Activated CD4-positive, alpha-beta memory T cell treated with anti-CD3 and anti-CD28 coated beads, Interleukin-2, amount 10 ng/mL, durations not matched to agents 7 days and 5 days (primary cell): Measurements from ENCODE around the gene PSMD6. TPM values are rescaled to one million over a fixed set of nuclear protein-coding genes. Genes with fewer than 3 reads are reported as not detected.

Experiments used
- CTCF ChIA-PET: fragments of 350-600 bp; sonication (Branson Sonifier 250); formaldehyde crosslinking; loops from one replicate; lab custom pipeline; 2021; ENCODE audit warnings: antibody characterized with exemption, inconsistent platforms; lab: Charles Lee
- POLR2A ChIA-PET: fragments of 350-600 bp; sonication (Branson Sonifier 250); formaldehyde crosslinking; loops from one replicate; lab custom pipeline; 2021; ENCODE audit warnings: antibody characterized with exemption; lab: Charles Lee
- DNase-seq: peaks from one replicate; pipeline ENCODE4 v3.0.0-alpha.2; 2020
- H3K27ac Mint-ChIP-seq: one replicate; pipeline ENCODE4 v1.8.0; 2021; ENCODE audit warnings: mild to moderate bottlenecking, mixed read lengths
- H3K27me3 Mint-ChIP-seq: one replicate; pipeline ENCODE4 v1.8.0; 2021; ENCODE audit warnings: mixed read lengths
- H3K36me3 Mint-ChIP-seq: one replicate; pipeline ENCODE4 v1.8.0; 2021; ENCODE audit warnings: low read depth, mixed read lengths
- H3K4me1 Mint-ChIP-seq: one replicate; pipeline ENCODE4 v1.8.0; 2021; ENCODE audit warnings: mixed read lengths
- H3K4me3 Mint-ChIP-seq: one replicate; pipeline ENCODE4 v1.8.0; 2021; ENCODE audit warnings: mild to moderate bottlenecking, mixed read lengths
- H3K9me3 Mint-ChIP-seq: one replicate; pipeline ENCODE4 v1.8.0; 2021; ENCODE audit warnings: mixed read lengths
- total RNA-seq, 2 experiments: library from RNA; stranded (reverse); gene quantifications; one replicate each; pipeline ENCODE4 v1.2.3, GENCODE V29; 2021

PSMD6 gene
- total RNA-seq, 2 experiments from 2014 or later: 82.1 to 82.9 TPM

GRCh38 chr3:64038253-64038767 lies 15.0 kb upstream of the PSMD6 start:
- POLR2A ChIA-PET: no interaction called here
- Mint-ChIP-seq H3K27ac (no peak overlapping the region), H3K36me3 (no peaks in the 10 kb centered on the region), H3K4me3 (no peak overlapping the region), H3K27me3 (peaks cover 31% of the 10 kb centered on the region), H3K4me1 (no peaks in the 10 kb centered on the region), H3K9me3 (no peaks in the 10 kb centered on the region)
- CTCF ChIA-PET: interaction anchor here (0.8 to 1.8 kb wide), 2 partner anchors 8 to 425 kb away, joined by 3 to 5 read pairs; no protein-coding TSS in a partner anchor
- no peak for DNase-seq

- CTCF ChIA-PET: no interaction called here
- DNase-seq: no peak
- POLR2A ChIA-PET: no interaction called here
- no peaks in the 10 kb centered on the region for H3K4me1 Mint-ChIP-seq
- H3K4me3 Mint-ChIP-seq: no peak overlapping the region
- H3K27ac Mint-ChIP-seq: no peak overlapping the region
- H3K9me3 Mint-ChIP-seq: no peaks in the 10 kb centered on the region
- peaks cover 27% of the 10 kb centered on the region for H3K27me3 Mint-ChIP-seq
- no peaks in the 10 kb centered on the region for H3K36me3 Mint-ChIP-seq
Measured at GRCh38 chr3:64037084-64037483, 13.8 kb upstream of the PSMD6 start.

GRCh38 chr3:64033069-64033468 lies 9.8 kb upstream of the PSMD6 start:
- CTCF ChIA-PET: interaction anchor here (0.9 kb wide), 1 partner anchor 9 kb away, joined by 3 read pairs; the partner anchor contains the start of gene PSMD6
- no peaks in the 10 kb centered on the region for H3K9me3 Mint-ChIP-seq

GRCh38 chr3:64031540-64032508 lies 8.5 kb upstream of the PSMD6 start:
- Mint-ChIP-seq H3K36me3 (no peaks in the 10 kb centered on the region), H3K9me3 (no peaks in the 10 kb centered on the region), H3K4me1 (peaks cover 8% of the 10 kb centered on the region), H3K27me3 (peaks cover 33% of the 10 kb centered on the region), H3K4me3 (no peak overlapping the region), H3K27ac (no peak overlapping the region)
- POLR2A ChIA-PET: no interaction called here
- DNase-seq: no peak
- CTCF ChIA-PET: interaction anchor here (0.7 to 3.6 kb wide), 8 partner anchors 37 to 499 kb away, joined by 3 to 28 read pairs (median 4); no protein-coding TSS in a partner anchor

More at GRCh38 chr3:64033069-64033468, 9.8 kb upstream of the PSMD6 start:
- Mint-ChIP-seq H3K4me3 (no peak overlapping the region), H3K27me3 (peaks cover 24% of the 10 kb centered on the region), H3K4me1 (peaks cover 8% of the 10 kb centered on the region), H3K27ac (no peak overlapping the region), H3K36me3 (no peaks in the 10 kb centered on the region)
- POLR2A ChIA-PET: no interaction called here
- DNase-seq: no peak

GRCh38 chr3:64030741-64031140 lies 7.4 kb upstream of the PSMD6 start:
- H3K27ac Mint-ChIP-seq: peak overlapping the region; percentile 41
- ChIA-PET POLR2A (no interaction called here), CTCF (interaction anchor here (0.7 to 3.6 kb wide), 18 partner anchors 9 to 618 kb away, joined by 3 to 28 read pairs (median 4); no protein-coding TSS in a partner anchor)
- H3K36me3 Mint-ChIP-seq: no peaks in the 10 kb centered on the region
- no peaks in the 10 kb centered on the region for H3K9me3 Mint-ChIP-seq
- peaks cover 8% of the 10 kb centered on the region for H3K4me1 Mint-ChIP-seq
- H3K27me3 Mint-ChIP-seq: peaks cover 32% of the 10 kb centered on the region
- peak; percentile 71 for DNase-seq
- peak overlapping the region; percentile 63 for H3K4me3 Mint-ChIP-seq

- no peak overlapping the region for H3K4me3 Mint-ChIP-seq
- ChIA-PET CTCF (interaction anchor here (0.7 to 3.6 kb wide), 5 partner anchors 10 to 455 kb away, joined by 3 to 28 read pairs (median 5); no protein-coding TSS in a partner anchor), POLR2A (no interaction called here)
- H3K36me3 Mint-ChIP-seq: no peaks in the 10 kb centered on the region
- DNase-seq: no peak
- peaks cover 27% of the 10 kb centered on the region for H3K27me3 Mint-ChIP-seq
- no peaks in the 10 kb centered on the region for H3K9me3 Mint-ChIP-seq
- H3K27ac Mint-ChIP-seq: no peak overlapping the region
- H3K4me1 Mint-ChIP-seq: peaks cover 10% of the 10 kb centered on the region
Measured at GRCh38 chr3:64029287-64029686, 6.0 kb upstream of the PSMD6 start.

- Mint-ChIP-seq H3K4me3 (no peak overlapping the region), H3K27ac (no peak overlapping the region), H3K4me1 (peaks cover 15% of the 10 kb centered on the region), H3K9me3 (no peaks in the 10 kb centered on the region), H3K27me3 (peaks cover 25% of the 10 kb centered on the region), H3K36me3 (no peaks in the 10 kb centered on the region)
- POLR2A ChIA-PET: no interaction called here
- no peak for DNase-seq
- CTCF ChIA-PET: interaction anchor here (3.6 kb wide), 1 partner anchor 455 kb away, joined by 28 read pairs; no protein-coding TSS in a partner anchor
Measured at GRCh38 chr3:64028754-64029153, 5.5 kb upstream of the PSMD6 start.

GRCh38 chr3:64027658-64028057 lies 4.4 kb upstream of the PSMD6 start:
- no peak for DNase-seq
- CTCF ChIA-PET: no interaction called here
- H3K27ac Mint-ChIP-seq: no peak overlapping the region
- no peak overlapping the region for H3K4me3 Mint-ChIP-seq
- H3K4me1 Mint-ChIP-seq: peaks cover 19% of the 10 kb centered on the region
- no peaks in the 10 kb centered on the region for H3K36me3 Mint-ChIP-seq
- H3K27me3 Mint-ChIP-seq: peaks cover 25% of the 10 kb centered on the region
- POLR2A ChIA-PET: no interaction called here
- H3K9me3 Mint-ChIP-seq: no peaks in the 10 kb centered on the region

GRCh38 chr3:64026346-64026745 lies 3.1 kb upstream of the PSMD6 start:
- peaks cover 12% of the 10 kb centered on the region for H3K36me3 Mint-ChIP-seq
- peaks cover 31% of the 10 kb centered on the region for H3K4me1 Mint-ChIP-seq
- H3K4me3 Mint-ChIP-seq: no peak overlapping the region
- no peaks in the 10 kb centered on the region for H3K9me3 Mint-ChIP-seq
- ChIA-PET POLR2A (no interaction called here), CTCF (interaction anchor here (1.1 kb wide), 1 partner anchor 23 kb away, joined by 3 read pairs; no protein-coding TSS in a partner anchor)
- no peak for DNase-seq
- no peak overlapping the region for H3K27ac Mint-ChIP-seq
- H3K27me3 Mint-ChIP-seq: peaks cover 25% of the 10 kb centered on the region

GRCh38 chr3:64023861-64024223 lies 548 bp upstream of the PSMD6 start:
- H3K4me1 Mint-ChIP-seq: peaks cover 35% of the 10 kb centered on the region
- no peak for DNase-seq
- peak overlapping the region; percentile 86 for H3K27ac Mint-ChIP-seq
- no peaks in the 10 kb centered on the region for H3K9me3 Mint-ChIP-seq
- H3K36me3 Mint-ChIP-seq: peaks cover 27% of the 10 kb centered on the region
- peaks cover 16% of the 10 kb centered on the region for H3K27me3 Mint-ChIP-seq
- ChIA-PET CTCF (interaction anchor here (0.6 to 2.9 kb wide), 24 partner anchors 10 to 680 kb away, joined by 3 to 25 read pairs (median 6); partner anchors contain the start of genes ATXN7 and THOC7), POLR2A (interaction anchor here (1.1 to 4.4 kb wide), 8 partner anchors 14 to 112 kb away, joined by 4 to 46 read pairs (median 8); partner anchors contain the start of gene SCAANT1)
- H3K4me3 Mint-ChIP-seq: peak overlapping the region; percentile 81

- CTCF ChIA-PET: interaction anchor here (0.6 to 2.9 kb wide), 20 partner anchors 12 to 462 kb away, joined by 3 to 25 read pairs (median 8); partner anchors contain the start of genes ATXN7 and THOC7
- peak; percentile 30 for DNase-seq
- no peaks in the 10 kb centered on the region for H3K9me3 Mint-ChIP-seq
Measured at GRCh38 chr3:64022451-64023186, 675 bp downstream of the PSMD6 start.

GRCh38 chr3:64021922-64022321 lies 1.4 kb downstream of the PSMD6 start:
- H3K27ac Mint-ChIP-seq: peak overlapping the region; percentile 86
- ChIA-PET CTCF (interaction anchor here (0.8 to 2.1 kb wide), 6 partner anchors 14 to 110 kb away, joined by 3 to 9 read pairs (median 4); no protein-coding TSS in a partner anchor), POLR2A (interaction anchor here (1.1 to 4.4 kb wide), 7 partner anchors 12 to 110 kb away, joined by 3 to 46 read pairs (median 9); no protein-coding TSS in a partner anchor)
- peaks cover 40% of the 10 kb centered on the region for H3K4me1 Mint-ChIP-seq
- H3K36me3 Mint-ChIP-seq: peaks cover 45% of the 10 kb centered on the region
- no peak for DNase-seq
- H3K27me3 Mint-ChIP-seq: peaks cover under 1% of the 10 kb centered on the region
- peak overlapping the region; percentile 81 for H3K4me3 Mint-ChIP-seq
- no peaks in the 10 kb centered on the region for H3K9me3 Mint-ChIP-seq

More at GRCh38 chr3:64022451-64023186, 675 bp downstream of the PSMD6 start:
- peaks cover 38% of the 10 kb centered on the region for H3K36me3 Mint-ChIP-seq
- H3K4me1 Mint-ChIP-seq: peaks cover 35% of the 10 kb centered on the region
- H3K27me3 Mint-ChIP-seq: peaks cover 7% of the 10 kb centered on the region
- H3K4me3 Mint-ChIP-seq: peak overlapping the region; percentile 81
- H3K27ac Mint-ChIP-seq: peak overlapping the region; percentile 86
- POLR2A ChIA-PET: interaction anchor here (0.7 to 4.4 kb wide), 13 partner anchors 12 to 136 kb away, joined by 3 to 46 read pairs (median 4); partner anchors contain the start of gene SCAANT1
